Measurements from ENCODE around the gene HMCN2. TPM values are rescaled to one million over a fixed set of nuclear protein-coding genes. Genes with fewer than 3 reads are reported as not detected.
A peak's percentile ranks its signal among the peaks of the same experiment; 100 is the strongest.

HMCN2 gene
- total RNA-seq, 1 donor, result under 0.01 TPM

DNA sequence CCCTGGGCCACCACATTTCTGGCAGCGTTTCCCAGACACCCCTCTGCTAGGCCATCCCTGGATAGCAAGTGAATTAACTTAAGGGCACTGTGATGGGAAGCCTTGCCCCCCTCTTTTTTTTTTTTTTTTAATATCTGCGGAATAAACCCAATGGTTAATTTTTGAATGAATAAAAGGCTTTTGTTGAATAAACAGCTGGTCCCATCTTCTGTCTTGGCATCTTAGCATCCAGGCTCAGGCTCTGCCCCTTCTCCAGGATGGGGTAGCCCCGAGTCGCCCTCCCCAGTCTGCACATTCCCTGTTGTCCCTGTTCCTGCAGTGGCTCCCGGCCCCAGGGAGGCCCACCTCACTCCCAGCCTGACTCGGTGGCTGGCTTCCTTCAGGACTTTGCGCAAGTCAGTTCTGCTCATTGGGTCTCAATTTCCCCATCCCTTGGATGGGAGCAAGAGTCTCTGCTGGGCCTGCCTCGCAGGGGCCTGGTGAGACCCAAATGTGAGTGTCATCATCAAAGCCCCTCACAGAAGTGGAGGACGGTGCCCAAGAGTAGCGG lies 29.0 kb upstream of the HMCN2 start:
- H3K79me2 ChIP-seq (ENCODE audit: insufficient read depth, low read length), result no peaks in the 10 kb centered on the region
- H3K27me3 ChIP-seq (ENCODE audit: insufficient read depth, low read length), result no peaks in the 10 kb centered on the region
- H3K27ac ChIP-seq (ENCODE audit: low read depth, low read length), result no peak overlapping the region
- no peak overlapping the region for H3K4me2 ChIP-seq (ENCODE audit: insufficient read depth, low read length)
- no peak for DNase-seq (ENCODE audit: insufficient read length, low spot score, missing footprints)
- peaks cover 6% of the 10 kb centered on the region for H4K20me1 ChIP-seq (ENCODE audit: insufficient read depth, low read length)
- no peaks in the 10 kb centered on the region for H3K9me3 ChIP-seq (ENCODE audit: low read depth, low read length)
- H3K4me1 ChIP-seq (ENCODE audit: insufficient read depth, low read length), result peaks cover 15% of the 10 kb centered on the region
- no peak overlapping the region for H2AFZ ChIP-seq (ENCODE audit: low read length)
- H3K36me3 ChIP-seq (ENCODE audit: insufficient read depth, low read length), result peaks cover 18% of the 10 kb centered on the region
- no peak overlapping the region for H3K4me3 ChIP-seq (ENCODE audit: insufficient read depth, low read length)
- TF ChIP-seq, protein P1, sequence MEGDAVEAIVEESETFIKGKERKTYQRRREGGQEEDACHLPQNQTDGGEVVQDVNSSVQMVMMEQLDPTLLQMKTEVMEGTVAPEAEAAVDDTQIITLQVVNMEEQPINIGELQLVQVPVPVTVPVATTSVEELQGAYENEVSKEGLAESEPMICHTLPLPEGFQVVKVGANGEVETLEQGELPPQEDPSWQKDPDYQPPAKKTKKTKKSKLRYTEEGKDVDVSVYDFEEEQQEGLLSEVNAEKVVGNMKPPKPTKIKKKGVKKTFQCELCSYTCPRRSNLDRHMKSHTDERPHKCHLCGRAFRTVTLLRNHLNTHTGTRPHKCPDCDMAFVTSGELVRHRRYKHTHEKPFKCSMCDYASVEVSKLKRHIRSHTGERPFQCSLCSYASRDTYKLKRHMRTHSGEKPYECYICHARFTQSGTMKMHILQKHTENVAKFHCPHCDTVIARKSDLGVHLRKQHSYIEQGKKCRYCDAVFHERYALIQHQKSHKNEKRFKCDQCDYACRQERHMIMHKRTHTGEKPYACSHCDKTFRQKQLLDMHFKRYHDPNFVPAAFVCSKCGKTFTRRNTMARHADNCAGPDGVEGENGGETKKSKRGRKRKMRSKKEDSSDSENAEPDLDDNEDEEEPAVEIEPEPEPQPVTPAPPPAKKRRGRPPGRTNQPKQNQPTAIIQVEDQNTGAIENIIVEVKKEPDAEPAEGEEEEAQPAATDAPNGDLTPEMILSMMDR (IDR thresholded peaks at IDR 0.05; ENCODE audit: extremely low read depth, low read depth, low read length), result peak; percentile 10

DNA sequence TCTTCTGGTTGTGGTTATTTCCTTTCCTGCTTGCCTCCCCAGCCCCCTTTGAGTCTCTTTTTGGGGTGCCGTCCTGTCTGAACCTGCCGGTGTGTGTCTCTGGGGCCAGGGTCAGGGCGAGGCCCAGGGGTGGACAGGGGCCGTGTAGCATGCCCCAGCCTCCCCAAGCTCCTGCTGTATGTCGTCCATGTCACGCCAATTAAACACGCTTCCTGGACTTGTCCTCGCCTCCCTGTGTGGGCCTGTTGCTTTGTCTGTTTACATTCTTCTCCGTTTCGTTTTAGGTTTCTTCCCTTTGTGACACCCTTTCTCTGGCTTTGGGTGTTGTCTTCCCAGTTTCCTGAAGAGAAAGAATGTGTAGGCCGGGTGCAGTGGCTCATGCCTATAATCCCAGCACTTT lies 28.5 kb upstream of the HMCN2 start:
- peaks cover 15% of the 10 kb centered on the region for H3K4me1 ChIP-seq (ENCODE audit: insufficient read depth, low read length)
- H4K20me1 ChIP-seq (ENCODE audit: insufficient read depth, low read length), result peaks cover 6% of the 10 kb centered on the region
- no peaks in the 10 kb centered on the region for H3K27me3 ChIP-seq (ENCODE audit: insufficient read depth, low read length)
- no peaks in the 10 kb centered on the region for H3K79me2 ChIP-seq (ENCODE audit: insufficient read depth, low read length)
- no peak overlapping the region for H3K4me2 ChIP-seq (ENCODE audit: insufficient read depth, low read length)
- H3K9me3 ChIP-seq (ENCODE audit: low read depth, low read length), result no peaks in the 10 kb centered on the region
- H3K4me3 ChIP-seq (ENCODE audit: insufficient read depth, low read length), result no peak overlapping the region
- H2AFZ ChIP-seq (ENCODE audit: low read length), result no peak overlapping the region
- H3K36me3 ChIP-seq (ENCODE audit: insufficient read depth, low read length), result peaks cover 16% of the 10 kb centered on the region
- no peak overlapping the region for H3K27ac ChIP-seq (ENCODE audit: low read depth, low read length)
- TF ChIP-seq, protein P1 (IDR thresholded peaks at IDR 0.05; ENCODE audit: extremely low read depth, low read depth, low read length), result no peak
- DNase-seq (ENCODE audit: insufficient read length, low spot score, missing footprints), result no peak

- no peak for DNase-seq (ENCODE audit: insufficient read length, low spot score, missing footprints)
- Histone ChIP-seq H3K27ac (ENCODE audit: low read depth, low read length) (no peak overlapping the region), H2AFZ (ENCODE audit: low read length) (no peak overlapping the region), H3K79me2 (ENCODE audit: insufficient read depth, low read length) (no peaks in the 10 kb centered on the region), H4K20me1 (ENCODE audit: insufficient read depth, low read length) (peaks cover 6% of the 10 kb centered on the region), H3K4me3 (ENCODE audit: insufficient read depth, low read length) (no peak overlapping the region), H3K27me3 (ENCODE audit: insufficient read depth, low read length) (no peaks in the 10 kb centered on the region), H3K9me3 (ENCODE audit: low read depth, low read length) (no peaks in the 10 kb centered on the region), H3K4me2 (ENCODE audit: insufficient read depth, low read length) (no peak overlapping the region), H3K4me1 (ENCODE audit: insufficient read depth, low read length) (peaks cover 18% of the 10 kb centered on the region), H3K36me3 (ENCODE audit: insufficient read depth, low read length) (peaks cover 11% of the 10 kb centered on the region)
- TF ChIP-seq, protein P1 (IDR thresholded peaks at IDR 0.05; ENCODE audit: extremely low read depth, low read depth, low read length), result no peak
These were observed 27.6 kb upstream of the HMCN2 start for GRCh38 chr9:130237763-130238524.

- H3K4me1 ChIP-seq (ENCODE audit: insufficient read depth, low read length), result peaks cover 20% of the 10 kb centered on the region
- H3K4me3 ChIP-seq (ENCODE audit: insufficient read depth, low read length), result no peak overlapping the region
- H2AFZ ChIP-seq (ENCODE audit: low read length), result no peak overlapping the region
- H3K9me3 ChIP-seq (ENCODE audit: low read depth, low read length), result no peaks in the 10 kb centered on the region
- peaks cover 6% of the 10 kb centered on the region for H4K20me1 ChIP-seq (ENCODE audit: insufficient read depth, low read length)
- no peaks in the 10 kb centered on the region for H3K27me3 ChIP-seq (ENCODE audit: insufficient read depth, low read length)
- H3K4me2 ChIP-seq (ENCODE audit: insufficient read depth, low read length), result no peak overlapping the region
- H3K79me2 ChIP-seq (ENCODE audit: insufficient read depth, low read length), result no peaks in the 10 kb centered on the region
- no peaks in the 10 kb centered on the region for H3K36me3 ChIP-seq (ENCODE audit: insufficient read depth, low read length)
- DNase-seq (ENCODE audit: insufficient read length, low spot score, missing footprints), result no peak
- TF ChIP-seq, protein P1 (IDR thresholded peaks at IDR 0.05; ENCODE audit: extremely low read depth, low read depth, low read length), result no peak
- H3K27ac ChIP-seq (ENCODE audit: low read depth, low read length), result no peak overlapping the region
These were observed 26.2 kb upstream of the HMCN2 start for GRCh38 chr9:130239363-130239695.
